ENCODE data around the gene SMAD2.
A peak's percentile ranks its signal among the peaks of the same experiment; 100 is the strongest.
"Not testable (repeated sequence)": the region's sequence is repeated elsewhere in the genome, so short reads cannot be mapped to it uniquely, and the experiment has no call there.

The SMAD2 gene

DNA sequence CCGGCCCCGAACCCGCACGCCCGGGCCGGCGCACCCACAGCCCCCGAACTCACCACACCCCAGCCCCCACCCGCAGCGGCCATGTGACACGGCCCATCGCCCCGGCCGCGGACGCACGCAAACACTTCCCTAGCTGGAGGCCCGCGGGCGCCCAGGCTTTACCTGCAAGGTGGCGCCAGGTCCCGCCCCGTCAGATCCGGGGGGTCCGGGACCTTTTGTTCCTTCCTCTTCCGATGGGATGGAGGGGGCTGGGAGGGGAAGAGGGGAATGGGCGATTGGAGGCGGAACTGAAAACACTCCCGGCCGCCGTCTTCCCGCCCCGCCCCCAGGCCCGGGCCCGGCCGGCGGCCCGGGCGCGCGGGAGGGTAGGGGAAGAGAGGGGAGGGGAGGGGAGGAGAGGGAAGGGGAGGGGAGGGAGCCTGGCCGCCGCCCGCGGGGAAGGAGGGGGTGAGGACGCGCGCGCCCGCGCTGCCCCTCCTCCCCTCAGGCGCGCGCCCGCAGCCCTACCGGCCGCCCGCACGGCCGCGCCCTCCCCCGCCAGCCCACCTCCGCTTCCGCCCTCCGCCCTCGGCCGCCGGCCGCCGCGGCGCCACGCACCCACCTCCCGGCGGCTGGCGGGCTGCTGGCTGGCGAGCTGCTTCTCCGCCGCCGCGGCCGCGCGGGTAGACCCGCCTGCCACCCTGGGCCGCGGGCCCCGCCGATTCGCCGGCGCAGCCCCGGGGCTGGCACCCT, at the start of gene SMAD2:
Gene SMAD2 (minus strand): TSS at position 461 of the 732 bp plus-strand sequence. CDS start 33,903 bp downstream, outside the sequence.
- peak in 55 of 56 donors; percentile 14 to 89 (median 79) for DNase-seq

- no peak for DNase-seq
Observed at GRCh38 chr18:47979611-47980200, 49.2 kb upstream of the SMAD2 start.

DNA sequence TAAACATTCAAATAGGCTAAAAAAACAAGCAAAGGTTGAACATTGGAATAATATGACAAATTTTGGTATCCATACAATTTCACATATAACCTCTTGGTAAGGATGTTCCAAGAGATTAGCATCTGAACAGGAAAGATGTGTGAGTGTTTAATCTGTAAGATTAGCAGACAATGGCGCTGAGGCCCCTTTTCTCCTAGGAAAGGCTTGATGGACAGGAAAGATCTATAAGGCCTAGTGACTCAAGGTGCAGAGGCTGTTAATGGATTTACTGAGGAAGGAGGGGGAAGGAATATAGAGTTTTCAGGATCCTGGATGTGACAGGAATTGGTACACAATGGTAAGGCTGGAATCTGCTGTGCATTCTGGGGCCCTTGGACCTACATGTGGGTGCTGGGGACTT, 48.1 kb upstream of the SMAD2 start:
- no peak for DNase-seq

DNA sequence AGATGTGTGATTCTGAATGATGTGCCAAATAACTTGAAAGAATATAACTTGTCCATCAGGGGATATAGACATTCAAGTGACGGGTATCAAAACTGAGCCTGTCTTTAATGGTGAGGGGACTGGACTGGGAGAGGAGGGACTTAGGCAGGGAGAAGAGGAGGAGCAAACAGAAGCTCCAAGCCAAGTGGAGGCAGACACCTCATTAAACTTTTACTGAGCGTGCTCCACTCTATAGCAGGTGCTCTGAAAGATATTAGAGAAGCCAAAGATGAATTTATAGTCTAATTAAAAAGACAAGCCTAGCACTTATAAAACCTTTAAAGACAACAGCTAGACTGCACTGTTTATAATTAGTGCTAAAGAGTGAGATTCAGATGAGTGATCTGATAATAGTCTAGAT, 47.7 kb upstream of the SMAD2 start:
- DNase-seq = no peak

- DNase-seq = no peak
Observed at GRCh38 chr18:47975701-47976100, 45.2 kb upstream of the SMAD2 start.

- DNase-seq = no peak
Observed at GRCh38 chr18:47975105-47975504, 44.6 kb upstream of the SMAD2 start.

DNA sequence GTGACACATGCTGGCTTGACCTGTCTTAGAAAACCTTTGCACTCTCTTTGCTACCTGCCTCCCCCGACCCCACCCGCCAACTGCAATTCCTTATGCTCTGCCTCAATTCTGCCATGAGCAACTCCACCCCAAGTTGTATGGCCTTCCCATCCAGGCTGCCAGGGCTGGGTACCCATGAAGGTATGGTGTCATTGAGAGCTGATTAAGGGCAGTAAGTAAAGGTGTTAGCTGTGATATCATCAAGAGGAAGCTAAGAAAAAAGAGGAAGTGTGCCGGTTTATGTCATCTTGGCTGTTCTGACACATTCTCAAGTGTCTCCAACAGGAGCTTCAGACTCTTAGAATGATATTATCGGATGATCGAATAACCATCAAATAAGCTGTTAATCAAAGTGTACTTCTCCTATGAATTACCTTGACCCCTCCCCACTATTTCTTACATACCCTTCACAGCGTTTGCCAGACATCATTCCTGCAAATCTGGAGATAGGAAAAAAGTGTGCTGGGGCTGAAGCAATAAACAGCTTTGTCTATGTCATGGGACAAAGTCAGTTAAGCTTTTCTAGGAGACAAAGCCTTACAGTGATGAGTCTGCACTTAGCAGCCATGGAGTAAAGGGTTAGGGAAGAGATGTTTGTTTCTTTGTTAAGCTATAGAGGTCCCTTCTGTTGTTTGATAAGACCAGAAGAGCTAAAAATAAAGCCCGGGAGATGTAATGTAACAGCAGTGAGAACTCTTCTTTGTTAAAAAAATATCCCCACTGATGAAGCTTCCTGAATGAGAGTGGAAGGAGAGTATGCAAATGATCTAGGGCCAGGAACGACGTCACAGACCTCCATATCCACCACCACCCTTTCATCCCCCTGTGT, 40.4 kb upstream of the SMAD2 start:
- no peak for DNase-seq

DNA sequence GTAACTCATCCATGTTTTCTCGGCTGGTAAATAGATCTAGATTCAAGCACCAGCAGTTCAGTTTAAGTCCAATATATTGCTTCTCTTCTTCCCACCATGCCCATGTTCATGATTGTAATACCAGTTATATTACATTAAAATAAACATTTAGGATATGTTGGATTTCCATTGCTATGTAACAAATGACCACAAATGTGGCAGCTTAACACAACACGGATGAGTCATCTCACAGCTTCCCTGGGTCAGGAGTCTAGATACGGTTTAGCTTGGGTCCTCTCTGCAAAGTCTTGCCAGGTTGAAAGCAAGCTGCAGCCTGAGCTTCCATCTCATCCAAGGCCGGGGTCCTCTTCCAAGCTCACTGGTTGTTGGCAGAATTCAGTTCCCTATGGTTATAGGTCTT, 39.4 kb upstream of the SMAD2 start:
- no peak for DNase-seq

DNA sequence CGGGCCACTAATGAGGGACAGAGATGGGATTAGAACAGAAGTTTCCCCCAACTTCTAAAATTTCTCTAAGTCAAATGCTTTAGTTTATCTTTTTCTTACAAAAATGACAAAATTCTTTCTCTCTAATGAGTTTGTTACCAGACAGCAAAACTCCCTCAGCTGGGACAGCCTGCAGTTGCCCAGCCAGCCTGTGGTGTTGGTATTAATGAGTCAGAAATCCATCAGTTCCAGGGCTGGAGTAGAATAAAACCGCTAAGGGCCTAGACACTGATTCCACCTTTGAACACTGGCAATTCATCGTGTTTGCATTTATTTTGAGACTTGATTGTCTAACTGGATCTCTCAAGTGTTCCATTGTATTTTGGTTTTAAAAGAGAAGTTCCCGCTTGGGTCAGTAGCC, 38.3 kb upstream of the SMAD2 start:
- DNase-seq = no peak

DNA sequence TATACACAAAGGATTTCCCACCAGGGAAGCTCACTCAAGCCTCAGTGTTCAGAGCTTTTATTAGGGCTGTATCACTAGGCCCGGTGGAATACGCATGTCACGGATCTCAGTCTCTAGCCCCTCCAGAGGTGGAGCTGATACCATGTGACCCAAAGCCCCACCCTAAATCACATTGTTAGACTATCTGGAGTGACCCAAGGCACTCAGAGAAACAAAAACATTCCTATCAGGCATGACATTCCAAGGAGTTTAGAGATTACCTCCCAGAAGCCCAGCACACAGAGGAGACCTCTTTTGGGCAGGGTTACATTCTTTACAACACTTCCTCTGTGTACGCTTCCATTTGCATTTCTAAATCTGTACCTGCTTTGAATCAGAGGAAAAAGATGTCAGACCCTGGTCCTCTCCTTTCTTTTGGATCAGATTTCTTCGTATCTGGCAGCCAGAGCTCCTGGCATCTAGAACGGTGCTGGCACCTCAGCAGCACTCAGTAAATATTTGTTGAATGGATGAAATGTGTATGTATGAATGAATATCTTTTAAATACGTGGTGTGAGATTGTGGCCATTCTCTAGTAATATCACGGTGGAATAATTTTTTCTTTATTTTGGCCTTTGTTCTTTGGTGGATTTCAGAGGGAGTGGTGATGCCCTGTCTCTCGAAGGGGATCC, 37.7 kb upstream of the SMAD2 start:
- DNase-seq = no peak

- no peak for DNase-seq
Observed at GRCh38 chr18:47964053-47964452, 33.6 kb upstream of the SMAD2 start.

DNA sequence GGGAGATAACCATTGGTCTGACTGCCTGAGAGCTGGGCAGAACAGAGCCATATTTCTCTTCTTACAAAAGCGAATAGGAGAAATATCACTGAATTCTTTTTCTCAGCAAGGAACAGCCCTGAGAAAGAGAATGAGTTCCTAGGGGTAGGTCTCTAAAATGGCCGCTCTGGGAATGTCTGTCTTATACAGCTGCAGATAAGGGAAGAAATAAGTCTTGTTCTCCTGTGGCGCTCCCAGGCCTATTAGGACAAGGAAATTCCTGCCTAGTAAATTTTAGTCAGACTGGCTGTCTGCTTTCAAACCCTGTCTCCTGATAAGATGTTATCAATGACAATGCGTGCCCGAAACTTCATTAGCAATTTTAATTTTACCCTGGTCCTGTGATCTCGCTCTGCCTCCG, 30.5 kb upstream of the SMAD2 start:
- not testable (repeated sequence) for DNase-seq

- DNase-seq = peak in 2 of 56 donors; percentile 1 to 29
Observed at GRCh38 chr18:47953471-47953931, 23.0 kb upstream of the SMAD2 start.

- no peak for DNase-seq
Observed at GRCh38 chr18:47950511-47950910, 20.1 kb upstream of the SMAD2 start.

DNA sequence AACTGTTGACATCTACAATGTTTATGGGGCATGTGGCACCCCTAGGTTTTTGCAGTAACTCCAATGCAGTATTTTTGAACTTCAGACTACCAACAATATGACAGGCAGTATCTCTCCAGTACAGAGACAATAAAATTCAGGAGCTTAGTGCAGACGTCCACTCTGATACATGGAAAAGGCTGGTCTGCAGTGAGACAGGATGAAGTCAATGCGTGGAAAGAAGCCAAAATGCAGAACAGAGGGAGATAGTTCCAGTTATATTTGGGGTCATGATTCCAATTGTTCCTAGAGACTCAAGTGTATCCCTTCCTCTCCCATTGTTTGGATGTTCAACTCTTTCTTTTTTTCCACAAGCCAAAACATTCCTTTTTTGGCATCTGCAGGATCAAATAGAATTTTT, 18.7 kb upstream of the SMAD2 start:
- DNase-seq = no peak

DNA sequence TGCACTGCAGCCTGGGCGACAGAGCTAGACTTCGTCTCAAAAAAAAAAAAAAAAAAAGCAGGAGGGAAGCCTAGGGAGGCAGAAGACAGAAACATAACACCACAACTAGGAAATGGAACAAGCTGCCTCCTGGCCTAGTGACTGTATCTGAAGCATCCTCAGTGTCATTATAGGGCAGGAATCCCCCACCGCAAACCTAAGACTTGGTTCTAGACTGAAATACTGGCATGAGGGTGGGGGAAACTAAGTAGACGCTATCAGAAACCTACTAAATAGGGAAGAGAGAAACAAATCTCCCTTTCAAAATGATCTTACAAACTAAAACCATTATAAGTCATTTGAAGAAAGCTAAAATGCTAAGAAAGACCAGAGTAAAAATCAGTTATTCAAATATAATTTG, 16.4 kb upstream of the SMAD2 start:
- DNase-seq = no peak

DNA sequence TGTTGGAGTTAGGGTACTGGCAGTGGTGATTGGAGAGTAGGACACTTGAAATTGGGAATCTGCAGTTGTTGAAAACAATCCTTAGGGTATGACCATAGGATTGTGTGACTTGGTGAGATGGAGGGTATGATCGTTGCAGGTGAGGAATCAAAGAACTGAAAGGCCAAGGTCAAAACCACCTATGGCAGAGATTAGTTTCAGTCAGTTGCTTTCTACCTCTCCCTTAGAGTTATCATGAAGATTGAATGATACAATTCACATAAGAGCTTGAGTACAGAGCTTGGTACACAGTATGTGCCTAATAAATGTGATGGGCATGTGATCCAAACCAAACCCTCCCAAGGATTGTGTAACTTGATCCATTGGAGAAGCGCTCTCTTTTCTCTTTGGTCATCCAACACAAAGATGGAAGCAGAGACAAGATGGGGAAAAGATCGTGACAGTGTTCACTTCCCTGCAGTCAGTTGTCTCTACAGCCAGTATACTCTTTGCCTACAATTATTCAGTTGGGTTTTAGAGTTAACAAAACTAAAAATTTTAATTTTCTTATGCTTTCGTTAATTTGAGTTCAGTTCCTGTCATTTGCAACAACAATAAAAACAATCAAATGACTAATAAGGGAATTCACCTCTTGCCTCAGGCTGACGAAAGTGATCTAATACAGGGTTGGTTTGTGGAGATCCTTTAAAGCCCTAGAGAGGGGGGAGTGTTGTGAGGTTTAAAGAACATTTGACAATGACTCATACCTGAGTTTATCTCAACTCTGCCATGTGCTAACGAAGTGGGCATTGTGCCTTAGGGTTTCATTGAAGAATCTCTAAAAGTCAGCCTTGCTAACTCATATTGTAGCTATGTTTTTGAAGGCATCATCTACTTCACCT, 14.8 kb upstream of the SMAD2 start:
- no peak for DNase-seq

GRCh38 chr18:47936952-47937351, 6.5 kb upstream of the SMAD2 start:
- DNase-seq = no peak

DNA sequence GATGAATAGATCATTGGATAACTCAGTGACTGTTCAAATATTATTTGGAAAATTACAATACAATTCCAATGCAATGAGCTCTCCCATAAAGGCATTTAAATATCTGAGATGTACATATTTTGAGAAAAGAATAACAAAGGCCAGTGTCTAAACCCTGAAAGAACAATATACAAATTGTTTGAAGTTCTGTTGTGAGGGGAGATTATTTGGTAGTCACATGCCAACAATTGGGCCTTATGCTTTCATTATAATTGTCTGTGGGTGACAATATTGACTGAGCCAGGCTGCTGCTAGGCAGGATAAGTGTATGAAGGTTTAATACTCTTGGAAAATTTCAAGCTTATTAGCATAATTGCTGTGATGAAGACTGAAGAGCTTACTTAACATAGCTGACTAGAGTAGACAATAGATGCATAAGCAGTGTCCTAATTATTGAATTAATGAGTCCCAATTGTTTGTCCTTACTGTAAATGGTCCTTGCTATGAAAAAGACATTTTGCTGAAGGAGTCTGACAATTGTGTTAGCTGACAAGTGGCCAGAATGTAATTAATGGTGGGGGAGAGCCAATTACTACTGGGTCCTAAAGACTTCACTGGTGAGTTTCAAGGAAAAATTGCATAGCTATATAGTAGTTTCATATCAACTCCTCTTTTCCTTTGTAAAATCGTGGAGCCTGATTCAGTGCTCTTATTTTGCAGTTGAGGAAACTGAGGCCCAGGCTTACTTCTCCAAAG, 5.0 kb upstream of the SMAD2 start:
- DNase-seq = no peak

DNA sequence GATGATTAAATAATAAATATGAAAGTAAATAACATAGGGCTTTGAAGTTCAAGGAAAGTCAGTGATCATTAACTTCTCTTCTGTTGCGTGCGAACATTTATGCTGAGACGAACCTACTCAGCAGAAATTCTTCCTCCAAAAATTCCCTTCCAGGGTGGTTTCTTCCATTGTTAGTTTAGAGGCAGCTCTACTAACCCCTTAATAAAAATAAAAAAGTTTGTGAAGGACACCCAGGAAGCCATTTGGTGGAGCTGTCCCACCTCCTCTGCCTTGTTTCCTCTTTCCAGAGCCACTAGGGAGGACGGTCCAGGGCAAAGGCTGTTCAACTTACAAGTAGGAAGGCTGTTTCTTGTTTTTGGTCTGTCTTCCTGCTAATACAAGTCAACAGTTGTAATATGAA, 2.1 kb upstream of the SMAD2 start:
- DNase-seq = peak in 1 of 56 donors; percentile 1

Measured in nucleus accumbens (tissue), 56 donors.